Activated CD4-positive, alpha-beta T cell treated with anti-CD3 and anti-CD28 coated beads, Interleukin-2, amount 10 ng/mL, durations not matched to agents 24 days and 14 days (primary cell): ENCODE measurements around the gene KCNK7. TPM values are rescaled to one million over a fixed set of nuclear protein-coding genes. Genes with fewer than 3 reads are reported as not detected.
A peak's percentile ranks its signal among the peaks of the same experiment; 100 is the strongest.

Source experiments
- DNase-seq: peaks from one replicate; pipeline ENCODE4 v3.0.0; 2022
- H3K27ac Mint-ChIP-seq: one replicate; pipeline ENCODE4 v1.8.0; 2022; ENCODE audit warnings: mild to moderate bottlenecking, mixed read lengths
- H3K27me3 Mint-ChIP-seq: one replicate; pipeline ENCODE4 v1.8.0; 2022; ENCODE audit warnings: mixed read lengths
- H3K36me3 Mint-ChIP-seq: one replicate; pipeline ENCODE4 v1.8.0; 2022; ENCODE audit warnings: low read depth, mild to moderate bottlenecking, mixed read lengths
- H3K4me1 Mint-ChIP-seq: one replicate; pipeline ENCODE4 v1.8.0; 2021; ENCODE audit warnings: mixed read lengths
- H3K4me3 Mint-ChIP-seq: one replicate; pipeline ENCODE4 v1.8.0; 2022; ENCODE audit warnings: mild to moderate bottlenecking, moderate library complexity, mixed read lengths
- H3K9me3 Mint-ChIP-seq: one replicate; pipeline ENCODE4 v1.8.0; 2021; ENCODE audit warnings: mixed read lengths
- intact Hi-C: fragments of 100-400 bp; cut with micrococcal nuclease; formaldehyde crosslinking; loops from one replicate; pipeline ENCODE4 v1.15.1; 2023
- total RNA-seq: library from RNA; stranded (reverse); gene quantifications from 2 replicates; pipeline ENCODE4 v1.2.3, GENCODE V29; 2022

KCNK7 gene
- total RNA-seq, 1 donor from 2014 or later: 1.3 TPM

DNA sequence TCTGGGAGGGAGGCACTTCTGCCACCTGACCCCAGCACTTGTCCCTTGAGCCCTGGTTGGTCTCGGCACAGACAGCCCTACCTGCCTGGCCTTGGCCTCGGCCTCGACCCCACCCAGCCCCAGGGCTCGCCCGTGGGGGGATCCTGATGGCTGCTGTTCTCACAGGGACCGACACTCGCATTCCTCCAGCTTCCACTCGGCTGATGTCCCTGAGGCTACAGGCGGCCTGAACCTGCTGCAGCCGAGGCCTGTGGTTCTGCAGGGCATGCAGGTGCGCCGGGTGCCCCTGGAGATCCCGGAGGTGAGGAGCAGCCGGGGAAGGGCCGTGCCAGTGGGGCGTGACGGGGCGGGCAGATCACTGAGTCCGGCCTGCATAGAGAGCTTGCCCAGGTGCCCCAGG is 25.1 kb upstream of the KCNK7 start:
- Mint-ChIP-seq H3K4me1 (peaks cover 10% of the 10 kb centered on the region), H3K36me3 (peaks cover 51% of the 10 kb centered on the region), H3K9me3 (no peaks in the 10 kb centered on the region), H3K27me3 (no peaks in the 10 kb centered on the region), H3K4me3 (no peak overlapping the region), H3K27ac (no peak overlapping the region)
- no peak for DNase-seq
- intact Hi-C loops: no loop called here

- H3K4me3 Mint-ChIP-seq: no peak overlapping the region
- H3K4me1 Mint-ChIP-seq: peaks cover 14% of the 10 kb centered on the region
- intact Hi-C loops: no loop called here
- H3K9me3 Mint-ChIP-seq: no peaks in the 10 kb centered on the region
- no peak for DNase-seq
- H3K27me3 Mint-ChIP-seq: peaks cover 3% of the 10 kb centered on the region
- peaks cover 47% of the 10 kb centered on the region for H3K36me3 Mint-ChIP-seq
- peak overlapping the region; percentile 41 for H3K27ac Mint-ChIP-seq
These were observed 23.8 kb upstream of the KCNK7 start for GRCh38 chr11:65619281-65619928.

- H3K27me3 Mint-ChIP-seq: peaks cover 3% of the 10 kb centered on the region
- no peak for DNase-seq
- peaks cover 14% of the 10 kb centered on the region for H3K4me1 Mint-ChIP-seq
- H3K4me3 Mint-ChIP-seq: no peak overlapping the region
- intact Hi-C loops: no loop called here
- H3K9me3 Mint-ChIP-seq: no peaks in the 10 kb centered on the region
- no peak overlapping the region for H3K27ac Mint-ChIP-seq
- peaks cover 45% of the 10 kb centered on the region for H3K36me3 Mint-ChIP-seq
These were observed 23.2 kb upstream of the KCNK7 start for GRCh38 chr11:65618763-65619162.

- Mint-ChIP-seq H3K36me3 (peaks cover 47% of the 10 kb centered on the region), H3K4me1 (peaks cover 16% of the 10 kb centered on the region), H3K27me3 (peaks cover 3% of the 10 kb centered on the region), H3K27ac (peak overlapping the region; percentile 51), H3K9me3 (no peaks in the 10 kb centered on the region), H3K4me3 (no peak overlapping the region)
- intact Hi-C loops: no loop called here
- DNase-seq: no peak
These were observed 22.6 kb upstream of the KCNK7 start for GRCh38 chr11:65617990-65618751.

DNA sequence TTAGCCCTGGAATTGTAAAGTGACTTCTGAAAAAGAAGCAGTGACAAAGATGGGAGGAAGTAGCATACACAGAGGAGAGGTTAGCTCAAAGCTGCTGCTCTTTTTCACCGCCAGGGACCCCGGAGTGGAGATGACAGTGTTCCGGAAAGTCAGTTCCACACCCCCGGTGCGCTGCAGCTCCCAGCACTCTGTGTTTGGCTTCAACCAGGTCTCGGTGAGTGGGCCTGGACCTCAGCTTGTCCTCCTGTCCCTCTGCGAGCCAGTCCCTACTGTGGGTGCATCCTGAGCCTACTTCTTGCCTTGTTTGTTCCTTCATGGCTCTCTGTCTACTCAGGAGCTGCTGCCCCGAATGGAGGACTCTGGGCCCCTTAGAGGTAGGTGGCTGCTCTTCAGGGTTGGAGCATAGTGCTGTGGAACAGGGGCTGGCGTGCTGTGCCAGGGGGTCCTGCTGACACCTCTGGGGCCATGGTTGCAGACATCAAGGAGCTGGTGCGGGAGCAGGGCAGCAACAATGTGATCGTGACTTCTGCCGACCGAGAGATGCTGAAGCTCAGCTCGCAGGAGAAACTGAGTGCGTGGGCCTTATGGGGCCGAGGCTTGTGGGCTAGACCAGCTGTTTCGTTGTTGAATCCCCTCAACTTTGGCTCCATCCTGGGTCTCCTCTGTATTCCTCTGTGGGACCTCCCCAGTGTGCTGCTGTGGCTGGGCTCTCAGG is 21.7 kb upstream of the KCNK7 start:
- H3K9me3 Mint-ChIP-seq: no peaks in the 10 kb centered on the region
- peak overlapping the region; percentile 97 for H3K4me3 Mint-ChIP-seq

DNA sequence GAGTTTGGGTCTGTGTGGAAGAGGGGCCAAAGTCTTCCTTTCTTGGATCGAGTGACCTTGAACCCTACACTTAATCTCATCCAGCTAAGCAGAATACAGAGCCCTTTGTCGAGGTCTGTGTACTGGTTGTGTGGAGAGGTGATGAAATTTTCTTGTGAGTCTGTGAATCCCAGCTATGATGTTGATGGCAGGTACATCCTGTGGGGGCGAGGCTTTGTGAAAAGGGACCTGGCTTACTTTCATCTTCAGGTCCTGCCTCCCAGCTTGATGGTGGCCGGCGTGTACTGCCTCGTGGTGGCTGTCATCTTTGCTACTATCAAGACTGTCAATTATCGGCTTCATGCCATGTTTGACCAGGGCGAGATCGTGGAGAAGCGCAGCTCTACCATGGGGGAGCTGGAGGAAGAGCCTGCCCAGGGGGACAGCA is 21.0 kb upstream of the KCNK7 start:
- Mint-ChIP-seq H3K27ac (peak overlapping the region; percentile 91), H3K27me3 (peaks cover 3% of the 10 kb centered on the region), H3K9me3 (no peaks in the 10 kb centered on the region), H3K4me1 (peaks cover 26% of the 10 kb centered on the region), H3K4me3 (peak overlapping the region; percentile 97), H3K36me3 (peaks cover 44% of the 10 kb centered on the region)
- intact Hi-C loops: loop anchor here (1.0 kb wide), 1 partner anchor 22 kb away; the partner anchor contains the start of gene SIPA1
- DNase-seq: peak; percentile 78

More for the DNA sequence above, 21.7 kb upstream of the KCNK7 start:
- Mint-ChIP-seq H3K27ac (peak overlapping the region; percentile 91), H3K27me3 (peaks cover 3% of the 10 kb centered on the region), H3K4me1 (peaks cover 22% of the 10 kb centered on the region), H3K36me3 (peaks cover 44% of the 10 kb centered on the region)
- no peak for DNase-seq
- intact Hi-C loops: no loop called here

- Mint-ChIP-seq H3K4me1 (peaks cover 30% of the 10 kb centered on the region), H3K27me3 (peaks cover 3% of the 10 kb centered on the region), H3K27ac (peak overlapping the region; percentile 91), H3K4me3 (peak overlapping the region; percentile 97), H3K36me3 (peaks cover 41% of the 10 kb centered on the region), H3K9me3 (no peaks in the 10 kb centered on the region)
- no peak for DNase-seq
- intact Hi-C loops: loop anchor here (1.0 to 2.0 kb wide), 9 partner anchors 22 to 386 kb away; partner anchors contain the start of genes BANF1, CFL1, EIF1AD and SIPA1
These were observed 20.5 kb upstream of the KCNK7 start for GRCh38 chr11:65615950-65616574.

- Mint-ChIP-seq H3K27me3 (peaks cover 3% of the 10 kb centered on the region), H3K27ac (peak within 1 kb of the TSS; percentile 93), H3K4me1 (peaks cover 34% of the 10 kb centered on the region), H3K36me3 (peaks cover 43% of the 10 kb centered on the region), H3K9me3 (no peaks in the 10 kb centered on the region), H3K4me3 (peak within 1 kb of the TSS; percentile 97)
- peak; percentile 100 for DNase-seq
- intact Hi-C loops: loop anchor here (1.0 to 2.0 kb wide), 8 partner anchors 27 to 387 kb away; partner anchors contain the start of genes BANF1, CFL1, EIF1AD and ZNRD2
These were observed 19.8 kb upstream of the KCNK7 start, which contains the start of gene PCNX3 for GRCh38 chr11:65615229-65615949. Gene PCNX3, plus strand, starts transcription at chr11:65615776. Its CDS starts 536 bp downstream, at chr11:65616312.

- peak overlapping the region; percentile 97 for H3K4me3 Mint-ChIP-seq
- H3K4me1 Mint-ChIP-seq: peaks cover 49% of the 10 kb centered on the region
- H3K9me3 Mint-ChIP-seq: no peaks in the 10 kb centered on the region
- peak overlapping the region; percentile 67 for H3K27ac Mint-ChIP-seq
- intact Hi-C loops: no loop called here
- peaks cover 50% of the 10 kb centered on the region for H3K36me3 Mint-ChIP-seq
- DNase-seq: peak; percentile 74
- H3K27me3 Mint-ChIP-seq: peaks cover 3% of the 10 kb centered on the region
These were observed 17.7 kb upstream of the KCNK7 start for GRCh38 chr11:65613091-65613928.

DNA sequence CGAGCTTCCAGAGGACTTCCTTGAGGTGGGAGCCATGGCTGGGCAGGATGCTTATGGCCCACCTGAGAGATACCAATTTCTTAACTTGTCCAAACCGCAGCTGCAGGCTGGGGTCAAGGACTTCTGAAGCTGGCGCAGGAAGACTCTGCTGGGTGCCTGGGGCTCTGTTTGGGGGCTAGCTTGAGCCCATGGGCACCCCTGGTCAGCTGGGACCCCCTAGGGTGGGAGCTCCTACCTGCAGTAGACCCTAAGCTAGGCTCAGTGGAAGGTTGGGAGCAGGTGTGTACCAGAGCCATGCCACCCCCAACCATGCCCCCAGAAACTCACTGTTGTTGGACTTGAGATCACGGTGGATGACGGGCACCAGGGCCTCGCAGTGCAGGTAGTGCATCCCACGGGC is 17.1 kb upstream of the KCNK7 start:
- intact Hi-C loops: no loop called here
- Mint-ChIP-seq H3K36me3 (peaks cover 52% of the 10 kb centered on the region), H3K4me3 (peak overlapping the region; percentile 97), H3K4me1 (peaks cover 49% of the 10 kb centered on the region), H3K9me3 (no peaks in the 10 kb centered on the region), H3K27me3 (peaks cover 3% of the 10 kb centered on the region), H3K27ac (peak overlapping the region; percentile 90)
- DNase-seq: no peak

GRCh38 chr11:65611758-65612603 is 16.4 kb upstream of the KCNK7 start:
- peak overlapping the region; percentile 97 for H3K4me3 Mint-ChIP-seq
- intact Hi-C loops: no loop called here
- H3K9me3 Mint-ChIP-seq: no peaks in the 10 kb centered on the region
- peaks cover 51% of the 10 kb centered on the region for H3K36me3 Mint-ChIP-seq
- H3K27ac Mint-ChIP-seq: peak overlapping the region; percentile 90
- H3K4me1 Mint-ChIP-seq: peaks cover 48% of the 10 kb centered on the region
- DNase-seq: no peak
- H3K27me3 Mint-ChIP-seq: peaks cover 3% of the 10 kb centered on the region
